Measurements from ENCODE around the gene SELENON.

The SELENON gene

DNA sequence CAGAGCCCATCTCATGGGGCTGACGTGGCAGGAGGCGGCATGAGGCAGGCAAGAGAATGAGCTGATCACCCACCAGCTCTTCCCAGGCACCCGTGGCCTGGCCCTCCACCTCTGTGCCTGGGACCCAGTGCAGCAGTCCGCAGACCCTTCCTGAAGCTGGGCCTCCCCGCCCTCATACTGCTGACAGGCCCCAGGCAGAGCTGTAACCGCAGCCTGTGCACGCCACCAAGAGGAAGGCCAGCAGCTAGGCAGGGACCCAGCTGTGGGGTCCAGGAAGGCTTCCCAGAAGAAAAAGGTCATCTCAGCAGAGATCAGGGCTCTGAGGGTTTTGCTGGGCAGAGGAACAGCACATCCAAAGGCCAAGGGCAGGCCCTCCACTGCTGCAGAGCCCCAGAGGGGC lies 9.9 kb downstream of the SELENON start:
- no peak for DNase-seq

GRCh38 chr1:25810341-25811299 lies 10.6 kb downstream of the SELENON start:
- DNase-seq = peak; percentile 59

DNA sequence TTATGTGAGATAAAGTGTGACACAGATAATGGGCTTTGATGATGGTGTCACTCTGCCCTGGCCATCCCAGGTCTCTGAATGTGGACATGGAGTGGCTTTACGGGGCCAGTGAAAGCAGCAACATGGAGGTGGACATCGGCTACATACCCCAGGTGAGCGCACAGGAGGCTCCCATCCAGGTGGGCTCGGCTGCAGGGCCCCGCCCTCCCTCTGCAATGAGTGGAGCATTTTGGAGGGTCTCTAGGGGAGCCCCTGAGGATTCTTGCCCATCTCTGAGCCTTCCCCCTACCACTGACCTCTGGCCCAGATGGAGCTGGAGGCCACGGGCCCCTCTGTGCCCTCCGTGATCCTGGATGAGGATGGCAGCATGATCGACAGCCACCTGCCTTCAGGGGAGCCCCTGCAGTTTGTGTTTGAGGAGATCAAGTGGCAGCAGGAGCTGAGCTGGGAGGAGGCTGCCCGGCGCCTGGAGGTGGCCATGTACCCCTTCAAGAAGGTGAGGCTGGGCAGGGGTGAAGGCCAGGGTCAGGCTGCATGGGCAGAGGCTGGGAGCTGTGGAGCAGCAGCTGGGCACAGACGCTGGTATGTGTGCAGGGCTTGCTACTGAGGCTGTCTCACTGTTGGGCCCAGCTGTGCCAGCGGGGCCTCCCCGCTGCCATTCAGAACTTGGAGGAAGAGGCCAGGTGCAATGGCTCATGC lies 11.5 kb downstream of the SELENON start:
- DNase-seq = no peak

- DNase-seq = no peak
These were observed 13.2 kb downstream of the SELENON start for GRCh38 chr1:25813071-25813733.

GRCh38 chr1:25813734-25814471 lies 13.9 kb downstream of the SELENON start:
- no peak for DNase-seq

GRCh38 chr1:25814549-25815087 lies 14.6 kb downstream of the SELENON start:
- no peak for DNase-seq

- no peak for DNase-seq
These were observed 15.5 kb downstream of the SELENON start for GRCh38 chr1:25815208-25816111.

DNA sequence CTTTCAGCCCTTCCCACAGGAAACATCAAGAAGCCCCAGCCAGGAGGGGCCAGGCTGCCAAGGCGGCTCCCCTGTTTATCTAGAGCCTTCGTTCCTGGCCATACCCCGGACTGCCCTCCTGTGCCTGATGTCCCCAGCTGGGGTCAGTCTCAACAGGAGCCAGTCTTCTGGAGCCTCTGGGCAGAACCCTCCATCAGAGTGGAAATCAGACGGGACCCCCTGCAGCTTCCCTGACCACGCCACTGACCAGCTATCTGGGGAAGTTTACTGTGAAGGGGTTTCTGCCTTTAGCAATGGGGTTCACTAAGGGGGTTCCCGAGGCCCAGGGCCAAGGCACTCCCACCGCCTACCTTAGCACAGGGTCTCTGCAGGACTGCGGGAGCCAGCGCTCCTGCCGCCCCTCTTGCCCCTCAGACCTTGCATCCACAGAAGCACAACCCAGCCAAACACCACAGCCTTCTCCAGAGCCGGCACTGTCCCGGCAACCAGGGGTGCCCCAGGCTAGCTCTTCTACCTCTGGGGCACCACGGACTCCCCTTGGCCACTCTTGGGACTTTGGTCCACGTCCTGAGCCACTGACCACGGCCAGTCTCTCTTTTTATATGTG lies 16.2 kb downstream of the SELENON start:
- DNase-seq = no peak

DNA sequence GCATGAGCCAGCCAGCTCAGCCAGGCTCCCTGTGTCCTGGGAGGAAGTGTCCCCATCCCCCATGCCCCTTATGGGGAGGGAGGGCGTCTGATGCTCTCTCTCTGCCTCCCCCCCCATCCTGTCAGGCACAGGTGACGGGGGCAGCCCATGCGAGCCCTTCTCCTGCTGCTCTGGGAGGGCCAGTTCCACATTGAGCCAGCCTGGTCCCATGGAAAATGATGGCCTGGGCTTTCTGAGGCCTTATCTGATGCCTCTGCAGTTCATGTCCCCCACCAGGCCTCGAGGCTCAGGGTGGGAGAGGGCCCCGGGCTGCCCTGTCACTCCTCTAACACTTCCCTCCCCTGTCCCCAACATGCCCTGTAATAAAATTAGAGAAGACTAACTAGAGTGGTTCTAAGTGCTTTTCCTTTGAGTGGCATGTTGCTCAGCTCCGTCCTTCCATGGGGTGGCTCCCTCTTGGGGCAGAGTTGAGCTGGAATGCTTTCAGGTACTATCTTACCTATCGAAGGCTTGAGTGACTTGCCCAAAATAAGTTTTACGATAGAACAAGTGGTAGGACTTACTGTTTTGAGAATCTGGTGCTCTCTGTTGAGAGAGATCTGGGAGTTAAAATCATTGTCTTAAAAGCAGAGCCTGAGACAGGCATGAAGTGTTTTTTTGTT lies 18.0 kb downstream of the SELENON start:
- no peak for DNase-seq

GRCh38 chr1:25818569-25818968 lies 18.6 kb downstream of the SELENON start:
- DNase-seq = no peak

GRCh38 chr1:25819491-25820246 lies 19.7 kb downstream of the SELENON start, which contains the start of gene MTFR1L:
Gene MTFR1L (plus strand): TSS chr1:25819954. CDS start chr1:25823105, 3,151 bp downstream.
- DNase-seq = peak; percentile 78

DNA sequence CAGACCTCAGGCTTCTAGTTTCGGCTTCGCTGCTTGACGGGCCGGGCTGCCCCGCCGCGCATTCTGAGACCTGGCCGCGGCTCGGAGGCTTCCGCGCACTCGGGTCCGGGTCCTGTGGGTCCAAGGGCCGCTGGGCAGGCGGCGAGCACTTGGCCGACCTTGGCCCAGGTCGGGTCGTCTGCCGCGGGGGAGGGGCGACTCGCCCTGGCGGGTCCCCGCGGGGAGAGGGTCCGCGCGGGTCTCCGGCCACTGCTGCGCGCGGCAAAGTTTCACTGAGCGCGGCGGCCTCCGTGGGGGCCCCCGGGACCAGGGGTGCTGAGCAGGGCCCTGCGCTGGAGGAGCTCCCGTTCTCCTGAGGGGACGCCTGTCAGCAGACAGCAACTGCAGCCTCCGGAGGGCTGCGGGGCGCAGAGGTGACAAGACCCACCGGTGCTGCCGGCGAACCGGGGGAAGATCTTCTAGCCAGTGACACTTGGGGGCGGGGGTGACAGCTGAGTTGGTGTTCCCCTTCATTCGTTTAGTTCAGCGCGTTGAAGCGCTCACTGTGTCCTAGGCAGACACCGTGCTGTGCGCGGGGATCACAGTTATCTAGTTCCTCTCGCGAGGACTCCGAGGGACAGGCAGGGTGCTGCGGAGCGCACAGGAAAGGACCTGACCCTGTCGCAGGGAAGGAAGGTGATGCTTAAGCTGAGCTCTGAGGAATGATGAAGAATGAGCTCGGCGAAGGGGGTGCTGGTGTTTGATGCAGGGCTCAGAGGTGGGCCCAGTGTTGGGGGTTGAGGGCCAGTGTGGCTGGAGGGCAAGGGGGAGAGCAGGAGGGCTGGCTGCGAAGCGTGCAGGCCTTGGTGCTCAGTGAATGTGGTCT lies 20.5 kb downstream of the SELENON start:
- DNase-seq = peak; percentile 21

- no peak for DNase-seq
These were observed 21.1 kb downstream of the SELENON start for GRCh38 chr1:25821112-25821476.

DNA sequence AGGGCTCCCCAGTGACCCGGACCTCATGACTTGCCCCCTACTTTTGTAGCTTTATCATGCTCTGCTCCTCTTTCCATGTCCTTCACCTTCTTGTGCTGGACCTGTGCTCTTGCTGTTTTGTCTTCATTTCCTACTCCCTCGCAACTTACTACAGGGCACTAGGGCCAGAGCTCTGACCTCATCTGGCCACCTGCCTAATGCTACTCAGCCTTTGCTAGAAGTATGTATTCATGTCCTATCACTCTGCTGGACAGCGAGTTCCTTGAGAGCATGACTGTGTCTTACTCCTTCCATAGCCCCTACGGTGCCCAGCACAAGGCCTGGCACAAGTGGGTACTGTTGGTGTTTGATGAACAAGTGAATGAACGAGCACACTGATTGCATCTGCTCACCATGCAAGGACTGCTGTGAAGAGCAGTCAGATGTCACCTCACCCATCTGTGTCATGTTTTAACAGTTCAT lies 21.7 kb downstream of the SELENON start:
- DNase-seq = no peak

DNA sequence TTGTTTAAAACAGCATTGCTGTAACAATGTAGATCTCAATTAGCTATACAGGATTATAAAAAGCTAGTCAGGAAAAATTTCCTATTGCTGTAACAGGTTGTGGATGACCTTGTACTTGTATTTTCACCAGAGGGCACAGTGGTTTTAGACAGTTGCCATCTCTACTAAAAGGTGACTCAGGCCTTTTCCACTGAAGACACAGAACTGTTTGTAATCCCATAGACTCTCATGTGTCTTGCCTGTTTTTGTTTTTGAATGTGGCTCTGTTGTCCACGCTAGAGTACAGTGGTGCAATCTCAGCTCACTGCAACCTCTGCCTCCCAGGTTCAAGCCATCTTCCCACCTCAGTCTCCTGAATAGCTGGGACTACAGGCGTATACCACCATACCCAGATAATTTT lies 25.6 kb downstream of the SELENON start:
- no peak for DNase-seq

DNA sequence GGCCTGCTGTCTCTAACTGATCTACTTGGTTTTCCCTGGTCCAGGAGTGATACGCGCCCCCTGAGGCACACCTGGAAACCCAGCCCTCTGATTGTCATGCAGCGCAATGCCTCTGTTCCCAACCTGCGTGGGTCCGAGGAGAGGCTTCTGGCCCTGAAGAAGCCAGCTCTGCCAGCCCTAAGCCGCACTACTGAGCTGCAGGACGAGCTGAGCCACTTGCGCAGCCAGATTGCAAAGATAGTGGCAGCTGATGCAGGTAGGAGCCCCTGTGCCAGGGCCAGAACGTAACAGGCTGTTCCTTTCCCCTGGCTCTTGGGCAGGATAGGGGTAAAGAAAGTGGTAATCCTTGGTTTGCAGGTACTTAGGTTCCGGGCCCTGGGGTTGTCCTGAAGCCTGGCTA lies 26.6 kb downstream of the SELENON start:
- DNase-seq = no peak

DNA sequence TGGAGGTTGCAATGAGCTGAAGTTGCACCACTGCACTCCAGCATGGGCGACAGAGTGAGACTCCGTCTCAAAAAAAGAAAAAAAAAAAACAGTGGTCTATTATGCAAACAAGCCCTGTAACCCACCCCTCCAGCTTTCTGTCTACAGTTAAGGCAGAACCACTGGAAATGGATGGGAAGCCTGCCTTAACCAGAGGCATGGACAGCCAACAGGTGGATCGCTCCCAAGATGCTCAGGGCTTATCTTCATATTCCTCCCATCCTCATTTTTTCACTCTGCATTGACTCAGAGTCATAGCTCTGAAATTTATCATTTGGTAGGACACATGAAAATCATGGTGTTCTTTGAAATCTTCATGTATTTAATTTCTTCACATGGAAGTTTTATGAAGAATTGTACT lies 28.5 kb downstream of the SELENON start:
- no peak for DNase-seq

DNA sequence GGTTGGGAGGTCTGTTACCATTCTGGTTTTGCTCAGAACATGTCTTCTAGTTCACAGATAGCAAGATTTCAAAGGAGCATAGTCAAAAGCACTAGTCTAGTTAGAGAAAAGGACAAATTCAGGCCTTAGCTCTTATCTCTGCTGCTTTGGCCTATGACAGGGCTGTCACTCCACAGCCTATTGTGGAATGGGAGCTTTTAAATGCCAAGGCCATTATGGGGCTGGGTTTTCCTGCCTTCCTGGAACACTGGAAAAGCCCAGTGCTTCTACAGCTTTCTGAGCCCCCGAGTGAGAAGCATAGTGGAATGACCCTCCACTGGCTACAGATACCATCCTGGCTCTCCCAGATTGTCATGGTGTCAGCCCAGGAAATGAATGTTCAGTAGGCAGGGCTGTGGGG lies 29.1 kb downstream of the SELENON start:
- no peak for DNase-seq

All from T1000 (cell line).